SK-N-SH (cell line): ENCODE data around the gene DUXB. TPM values are rescaled to one million over a fixed set of nuclear protein-coding genes. Genes with fewer than 3 reads are reported as not detected.

Source experiments
- CTCF ChIA-PET: fragments of 300-600, 350-600 bp; formaldehyde crosslinking; extraction: SDS; loops from one replicate; lab custom pipeline; 2021; lab: Yijun Ruan, JAX
- POLR2A ChIA-PET: fragments of 350-600 bp; sonication (Branson Sonifier 250); formaldehyde crosslinking; extraction: SDS; loops from one replicate; lab custom pipeline; 2020; ENCODE audit warnings: antibody characterized with exemption, inconsistent platforms; lab: Yijun Ruan, JAX
- DNase-seq: peaks from one replicate; pipeline ENCODE4 v3.0.0; 2012
- H2AFZ ChIP-seq: fragments of 200-600 bp; sonication (generic); 2 replicates; pipeline ENCODE4 v1.8.1; 2016; ENCODE audit warnings: antibody characterized with exemption, mild to moderate bottlenecking, low read depth
- H3F3A ChIP-seq: fragments of 200-600 bp; sonication (generic); replicated peaks from 2 replicates; pipeline ENCODE3; 2016; ENCODE audit warnings: antibody characterized with exemption, mild to moderate bottlenecking; ENCODE audit not compliant: insufficient read depth
- H3K27ac ChIP-seq, 2 experiments: fragments of 200-500 bp in 1 of 2; fragments of 200-600 bp in 1 of 2; sonication (Bioruptor generic) in 1 of 2; sonication (generic), shearing (Covaris generic) in 1 of 2; 2 replicates each; pipeline versions ENCODE4 v1.5.1 to v1.6.1; 2014 to 2016; ENCODE audit warnings: low read depth in 2 of 2, inconsistent platforms in 1 of 2, low read length in 1 of 2, mild to moderate bottlenecking in 1 of 2, mixed read lengths in 1 of 2
- H3K27me3 ChIP-seq: fragments of 200-600 bp; sonication (generic), shearing (Covaris generic); 2 replicates; pipeline ENCODE4 v1.6.1; 2016; ENCODE audit warnings: mixed run types; ENCODE audit not compliant: insufficient read depth
- H3K36me3 ChIP-seq, 2 experiments: fragments of 200-500 bp in 1 of 2; fragments of 200-600 bp in 1 of 2; sonication (Bioruptor generic) in 1 of 2; sonication (generic) in 1 of 2; replicated peaks in 1 of 2; 2 replicates each; pipeline versions ENCODE3 to v1.5.1; 2014 to 2016; ENCODE audit warnings: low read length in 1 of 2, mild to moderate bottlenecking in 1 of 2; ENCODE audit not compliant: insufficient read depth in 2 of 2, control insufficient read depth in 1 of 2
- H3K4me1 ChIP-seq, 2 experiments: fragments of 200-500 bp in 1 of 2; fragments of 200-600 bp in 1 of 2; sonication (Bioruptor generic) in 1 of 2; sonication (generic), shearing (Covaris generic) in 1 of 2; 2 replicates each; pipeline versions ENCODE4 v1.5.1 to v1.6.1; 2014 to 2016; ENCODE audit warnings: low read depth in 1 of 2, low read length in 1 of 2, mixed run types in 1 of 2; ENCODE audit not compliant: insufficient read depth in 2 of 2, control insufficient read depth in 1 of 2
- H3K4me2 ChIP-seq: fragments of 200-600 bp; sonication (generic), shearing (Covaris generic); 2 replicates; pipeline ENCODE4 v1.6.1; 2017; ENCODE audit warnings: mixed run types
- H3K4me3 ChIP-seq, 2 experiments: fragments of 200-500 bp in 1 of 2; fragments of 200-600 bp in 1 of 2; sonication (Bioruptor generic) in 1 of 2; sonication (generic), shearing (Covaris generic) in 1 of 2; 2 replicates each; pipeline versions ENCODE4 v1.5.1 to v1.8.1; 2014 to 2016; ENCODE audit warnings: low read depth in 2 of 2, inconsistent platforms in 1 of 2, low read length in 1 of 2, mild to moderate bottlenecking in 1 of 2, mixed read lengths in 1 of 2, moderate library complexity in 1 of 2
- H3K79me2 ChIP-seq: fragments of 200-600 bp; sonication (generic); 2 replicates; pipeline ENCODE4 v1.8.1; 2017; ENCODE audit warnings: mild to moderate bottlenecking; ENCODE audit not compliant: insufficient read depth
- H3K9ac ChIP-seq: fragments of 200-600 bp; sonication (generic); 2 replicates; pipeline ENCODE4 v1.6.1; 2017; ENCODE audit warnings: mixed run types
- H3K9me2 ChIP-seq: fragments of 200-600 bp; sonication (generic); 2 replicates; pipeline ENCODE4 v1.6.1; 2017; ENCODE audit warnings: mixed run types
- H3K9me3 ChIP-seq: fragments of 200-600 bp; sonication (generic); 2 replicates; pipeline ENCODE4 v1.6.1; 2017; ENCODE audit warnings: mixed run types, mild to moderate bottlenecking, moderate library complexity
- H4K20me1 ChIP-seq: fragments of 200-600 bp; sonication (generic); 2 replicates; pipeline ENCODE4 v1.6.1; 2017; ENCODE audit warnings: mild to moderate bottlenecking, mixed run types; ENCODE audit not compliant: insufficient read depth
- FOSL2 ChIP-seq: IDR thresholded peaks from 2 replicates; pipeline ENCODE4 v1.4.0; 2012; ENCODE audit warnings: low read depth, mild to moderate bottlenecking, moderate library complexity, borderline replicate concordance
- FOXJ3 ChIP-seq: sonication (generic); formaldehyde crosslinking; IDR thresholded peaks from 2 replicates; pipeline ENCODE4 v1.5.1; 2020; ENCODE audit warnings: mild to moderate bottlenecking, missing genetic modification reagents
- FOXM1 ChIP-seq: IDR thresholded peaks from 2 replicates; pipeline ENCODE4 v1.4.0; 2012; ENCODE audit warnings: low read depth, mild to moderate bottlenecking
- JUND ChIP-seq: IDR thresholded peaks from 2 replicates; pipeline ENCODE4 v1.4.0; 2012
- NFIC ChIP-seq: IDR thresholded peaks from 2 replicates; pipeline ENCODE4 v1.4.0; 2012; ENCODE audit warnings: borderline replicate concordance
- POLR2AphosphoS5 ChIP-seq: IDR thresholded peaks from 2 replicates; pipeline ENCODE4 v1.6.1; 2012; ENCODE audit warnings: low read depth, low read length
- RCOR1 ChIP-seq: fragments of 150-350 bp; IDR thresholded peaks from 2 replicates; pipeline ENCODE4 v1.6.1; 2017; ENCODE audit warnings: antibody characterized with exemption, low read length
- RFX5 ChIP-seq: IDR thresholded peaks from 2 replicates; pipeline ENCODE4 v1.6.1; 2012; ENCODE audit warnings: mild to moderate bottlenecking, improper control_type of control experiment, low read length
- SIN3A ChIP-seq: IDR thresholded peaks from 2 replicates; pipeline ENCODE4 v1.6.1; 2012; ENCODE audit warnings: low read depth, mild to moderate bottlenecking, low read length, moderate library complexity, borderline replicate concordance
- SMC3 ChIP-seq: IDR thresholded peaks from 2 replicates; pipeline ENCODE4 v1.6.1; 2012; ENCODE audit warnings: low read depth, low read length, improper control_type of control experiment
- TAF1 ChIP-seq: IDR thresholded peaks from 2 replicates; pipeline ENCODE4 v1.6.1; 2012; ENCODE audit warnings: low read depth, mild to moderate bottlenecking, low read length, moderate library complexity, borderline replicate concordance
- TEAD4 ChIP-seq: IDR thresholded peaks from 2 replicates; pipeline ENCODE4 v1.4.0; 2012; ENCODE audit warnings: mild to moderate bottlenecking, borderline replicate concordance; ENCODE audit not compliant: insufficient read depth
- WGBS: methylation state at CpG from one replicate; pipeline ENCODE4 v1.1.6; 2017; ENCODE audit warnings: low lambda C conversion rate; 5-methylcytosine and 5-hydroxymethylcytosine counted together
- polyA plus RNA-seq, 3 experiments: library from polyadenylated mRNA; depleted of rRNA; stranded (reverse); fragments of >200 nt; gene quantifications; 2 replicates each; pipeline ENCODE4 v1.2.3, GENCODE V29; 2012
- TF ChIP-seq, protein P1 (sequence below): fragments of 200-600 bp; sonication (generic); IDR thresholded peaks from 2 replicates; pipeline ENCODE4 v1.6.1; 2017; ENCODE audit warnings: antibody characterized with exemption, mild to moderate bottlenecking, moderate library complexity
- TF ChIP-seq, protein P2 (sequence below): IDR thresholded peaks from 2 replicates; pipeline ENCODE4 v1.6.1; 2012; ENCODE audit warnings: mild to moderate bottlenecking, low read depth, low read length, moderate library complexity

DUXB gene
- polyA plus RNA-seq, 1 of the 3 experiments (the other 2 are of a cell fraction) = not detected

DNA sequence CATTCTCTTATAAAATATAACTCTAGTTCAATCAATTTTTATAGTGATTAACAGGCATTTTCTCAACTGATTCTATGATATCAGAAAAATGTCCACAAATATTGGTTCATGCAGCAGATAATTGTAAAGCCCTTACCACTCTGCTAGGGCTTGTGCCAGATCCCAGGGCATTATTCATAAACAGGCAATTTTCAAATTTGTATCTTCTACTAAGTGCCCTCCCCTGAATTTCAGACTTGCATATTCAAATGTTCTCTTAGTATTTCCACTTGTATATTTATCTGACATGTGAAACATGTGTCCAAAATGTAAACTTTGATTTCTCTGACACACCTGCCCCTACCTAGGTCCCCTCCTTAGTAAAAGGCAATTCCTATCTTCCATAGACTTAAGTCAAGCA, 33.8 kb downstream of the DUXB start:
- TF ChIP-seq FOXJ3 (no peak), TEAD4 (no peak), RFX5 (no peak), POLR2AphosphoS5 (no peak), FOXM1 (no peak), RCOR1 (no peak)
- TF ChIP-seq, protein P1, sequence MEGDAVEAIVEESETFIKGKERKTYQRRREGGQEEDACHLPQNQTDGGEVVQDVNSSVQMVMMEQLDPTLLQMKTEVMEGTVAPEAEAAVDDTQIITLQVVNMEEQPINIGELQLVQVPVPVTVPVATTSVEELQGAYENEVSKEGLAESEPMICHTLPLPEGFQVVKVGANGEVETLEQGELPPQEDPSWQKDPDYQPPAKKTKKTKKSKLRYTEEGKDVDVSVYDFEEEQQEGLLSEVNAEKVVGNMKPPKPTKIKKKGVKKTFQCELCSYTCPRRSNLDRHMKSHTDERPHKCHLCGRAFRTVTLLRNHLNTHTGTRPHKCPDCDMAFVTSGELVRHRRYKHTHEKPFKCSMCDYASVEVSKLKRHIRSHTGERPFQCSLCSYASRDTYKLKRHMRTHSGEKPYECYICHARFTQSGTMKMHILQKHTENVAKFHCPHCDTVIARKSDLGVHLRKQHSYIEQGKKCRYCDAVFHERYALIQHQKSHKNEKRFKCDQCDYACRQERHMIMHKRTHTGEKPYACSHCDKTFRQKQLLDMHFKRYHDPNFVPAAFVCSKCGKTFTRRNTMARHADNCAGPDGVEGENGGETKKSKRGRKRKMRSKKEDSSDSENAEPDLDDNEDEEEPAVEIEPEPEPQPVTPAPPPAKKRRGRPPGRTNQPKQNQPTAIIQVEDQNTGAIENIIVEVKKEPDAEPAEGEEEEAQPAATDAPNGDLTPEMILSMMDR = no peak
- TF ChIP-seq, all 33 proteins: peak for 0
- ChIA-PET POLR2A (no interaction called here), CTCF (no interaction called here)
- Histone ChIP-seq H4K20me1 (no peaks in the 10 kb centered on the region), H3K36me3 (no peaks in the 10 kb centered on the region), H3K9ac (no peak overlapping the region), H3K79me2 (no peaks in the 10 kb centered on the region), H3K9me3 (no peaks in the 10 kb centered on the region), H3F3A (no peaks in the 10 kb centered on the region), H3K27me3 (no peaks in the 10 kb centered on the region), H3K4me1 (no peaks in the 10 kb centered on the region), H3K9me2 (no peaks in the 10 kb centered on the region), H3K4me2 (no peak overlapping the region), H3K4me3 (no peak overlapping the region), H3K27ac (no peak overlapping the region), H2AFZ (no peak overlapping the region)
- DNase-seq = no peak

DNA sequence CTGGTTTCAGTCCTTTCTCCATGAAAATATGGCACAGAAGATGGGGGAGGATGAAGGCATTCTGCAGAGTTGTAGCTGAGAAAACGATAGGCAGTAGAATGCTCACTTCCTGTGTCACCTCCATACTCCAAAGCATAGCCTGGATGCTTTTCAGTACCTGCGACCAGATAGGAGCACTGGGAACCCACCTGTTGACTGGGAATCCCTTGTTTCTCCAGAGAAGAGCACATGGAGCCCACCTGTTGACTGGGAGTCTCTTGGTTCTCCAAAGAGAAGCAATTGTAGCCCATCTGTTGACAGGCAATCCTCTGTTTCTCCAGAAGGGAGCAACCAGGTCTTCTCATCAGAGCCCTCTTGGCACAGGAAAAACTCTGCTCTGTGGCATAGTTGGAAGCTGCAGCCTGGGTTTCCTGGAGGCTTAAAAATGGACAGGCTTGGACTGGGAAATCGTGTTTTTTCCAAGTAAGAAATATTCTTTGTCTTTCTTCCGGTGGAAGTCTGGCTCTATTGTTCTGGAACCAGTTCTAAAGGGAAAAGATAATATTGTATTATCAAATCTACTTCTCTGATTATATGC, 40.4 kb downstream of the DUXB start:
- Histone ChIP-seq H3F3A (peaks cover 4% of the 10 kb centered on the region), H3K9me2 (no peaks in the 10 kb centered on the region), H3K4me1 (no peaks in the 10 kb centered on the region), H3K9me3 (no peaks in the 10 kb centered on the region), H3K9ac (no peak overlapping the region), H2AFZ (no peak overlapping the region), H3K36me3 (peaks cover 31 to 36% of the 10 kb centered on the region in 2 experiments), H3K27me3 (no peaks in the 10 kb centered on the region), H3K27ac (no peak overlapping the region), H4K20me1 (no peaks in the 10 kb centered on the region), H3K4me3 (no peak overlapping the region), H3K79me2 (no peaks in the 10 kb centered on the region; the same call in none of the 2 replicates), H3K4me2 (no peak overlapping the region)
- no peak for DNase-seq
- POLR2A ChIA-PET = no interaction called here
- 94% methylated on average over 3 of the region's 4 CpGs for WGBS
- CTCF ChIA-PET = no interaction called here
- TF ChIP-seq FOSL2 = no peak
- TF ChIP-seq, protein P2, sequence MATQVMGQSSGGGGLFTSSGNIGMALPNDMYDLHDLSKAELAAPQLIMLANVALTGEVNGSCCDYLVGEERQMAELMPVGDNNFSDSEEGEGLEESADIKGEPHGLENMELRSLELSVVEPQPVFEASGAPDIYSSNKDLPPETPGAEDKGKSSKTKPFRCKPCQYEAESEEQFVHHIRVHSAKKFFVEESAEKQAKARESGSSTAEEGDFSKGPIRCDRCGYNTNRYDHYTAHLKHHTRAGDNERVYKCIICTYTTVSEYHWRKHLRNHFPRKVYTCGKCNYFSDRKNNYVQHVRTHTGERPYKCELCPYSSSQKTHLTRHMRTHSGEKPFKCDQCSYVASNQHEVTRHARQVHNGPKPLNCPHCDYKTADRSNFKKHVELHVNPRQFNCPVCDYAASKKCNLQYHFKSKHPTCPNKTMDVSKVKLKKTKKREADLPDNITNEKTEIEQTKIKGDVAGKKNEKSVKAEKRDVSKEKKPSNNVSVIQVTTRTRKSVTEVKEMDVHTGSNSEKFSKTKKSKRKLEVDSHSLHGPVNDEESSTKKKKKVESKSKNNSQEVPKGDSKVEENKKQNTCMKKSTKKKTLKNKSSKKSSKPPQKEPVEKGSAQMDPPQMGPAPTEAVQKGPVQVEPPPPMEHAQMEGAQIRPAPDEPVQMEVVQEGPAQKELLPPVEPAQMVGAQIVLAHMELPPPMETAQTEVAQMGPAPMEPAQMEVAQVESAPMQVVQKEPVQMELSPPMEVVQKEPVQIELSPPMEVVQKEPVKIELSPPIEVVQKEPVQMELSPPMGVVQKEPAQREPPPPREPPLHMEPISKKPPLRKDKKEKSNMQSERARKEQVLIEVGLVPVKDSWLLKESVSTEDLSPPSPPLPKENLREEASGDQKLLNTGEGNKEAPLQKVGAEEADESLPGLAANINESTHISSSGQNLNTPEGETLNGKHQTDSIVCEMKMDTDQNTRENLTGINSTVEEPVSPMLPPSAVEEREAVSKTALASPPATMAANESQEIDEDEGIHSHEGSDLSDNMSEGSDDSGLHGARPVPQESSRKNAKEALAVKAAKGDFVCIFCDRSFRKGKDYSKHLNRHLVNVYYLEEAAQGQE = no peak
- TF ChIP-seq, protein P1 = no peak
- no peak for TF ChIP-seq SIN3A
- no peak for TF ChIP-seq JUND
- no peak for TF ChIP-seq TEAD4
- TF ChIP-seq SMC3 = no peak
- no peak for TF ChIP-seq TAF1
- no peak for TF ChIP-seq NFIC
- TF ChIP-seq FOXJ3 = no peak
- no peak for TF ChIP-seq RFX5
